Suppressor macrophage treated with lipopolysaccharide for 4 hours (primary cell): ENCODE results near the gene OPN4.

Experiments
- DNase-seq: peaks from one replicate; pipeline ENCODE4 v3.0.0-alpha.2; 2020

OPN4 gene

DNA sequence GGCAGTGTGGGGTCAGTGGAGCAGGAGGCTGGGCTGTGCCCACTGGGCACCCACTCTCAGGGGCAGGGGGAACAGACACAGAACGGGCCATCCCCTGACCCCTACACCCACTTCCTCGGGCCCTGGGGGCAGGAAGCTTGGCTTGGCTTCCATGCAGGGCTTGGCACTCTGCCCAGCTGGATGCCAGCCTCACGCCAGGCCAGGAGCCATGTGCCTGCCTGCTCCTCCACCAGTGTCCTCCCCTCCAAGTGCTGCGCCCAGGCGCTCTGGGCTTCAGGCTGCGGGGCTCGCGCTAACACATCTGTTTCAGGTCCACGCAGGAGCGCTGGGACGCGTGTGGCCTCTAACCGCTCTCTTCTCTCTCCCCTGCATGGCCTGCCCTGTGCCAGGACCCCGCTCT lies 26.7 kb downstream of the OPN4 start:
- DNase-seq = no peak

DNA sequence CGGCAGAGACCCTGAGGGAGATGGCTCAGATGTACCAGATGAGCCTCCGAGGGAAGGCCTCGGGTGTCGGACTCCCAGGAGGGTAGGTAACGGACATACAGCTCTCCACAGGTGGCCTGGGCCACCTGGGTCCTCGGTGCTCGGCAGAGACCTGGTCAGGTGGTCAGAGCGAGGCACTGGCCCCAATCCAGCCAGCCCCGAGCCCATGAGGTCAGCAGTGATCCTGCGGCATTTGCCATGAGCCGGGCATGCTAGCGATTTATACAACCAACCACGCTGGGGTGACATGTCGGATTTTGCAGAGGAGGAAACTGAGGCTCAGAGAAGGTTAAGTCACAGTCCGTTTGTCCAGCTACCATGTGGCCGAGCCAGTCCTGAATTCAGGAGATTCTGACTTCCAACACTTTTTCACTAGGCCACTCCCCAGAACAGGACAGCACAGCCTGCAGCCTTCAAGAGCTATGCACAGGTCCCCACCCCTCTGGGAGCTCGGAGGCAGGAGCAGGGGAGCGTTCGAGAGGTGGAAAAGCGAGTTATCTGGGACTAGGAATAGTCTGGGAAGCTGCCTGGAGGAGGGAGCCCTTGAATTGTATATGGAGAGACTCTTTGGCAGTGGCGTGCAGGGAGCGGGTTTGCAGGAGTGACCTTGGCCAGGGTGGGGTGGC lies 27.5 kb downstream of the OPN4 start:
- DNase-seq = no peak

DNA sequence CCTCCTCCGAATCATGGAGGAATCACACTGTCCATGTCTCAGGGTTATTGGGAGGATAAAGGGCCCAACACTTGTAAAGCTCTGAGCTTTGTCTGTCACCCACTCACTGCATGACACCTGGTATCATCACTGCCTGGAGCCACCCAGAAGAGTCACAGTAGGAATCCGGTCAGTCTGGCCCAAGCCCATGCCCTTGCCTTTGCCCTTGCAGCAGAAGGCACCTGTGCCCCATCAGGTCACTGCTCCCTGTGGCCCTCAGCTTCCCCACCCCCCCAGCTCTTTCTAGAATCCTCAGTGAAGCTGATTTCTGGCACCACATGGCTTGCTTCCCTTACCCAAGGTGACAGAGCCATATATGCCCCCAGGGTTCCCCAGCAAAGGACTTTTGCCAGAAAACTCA lies 28.3 kb downstream of the OPN4 start:
- DNase-seq = no peak

DNA sequence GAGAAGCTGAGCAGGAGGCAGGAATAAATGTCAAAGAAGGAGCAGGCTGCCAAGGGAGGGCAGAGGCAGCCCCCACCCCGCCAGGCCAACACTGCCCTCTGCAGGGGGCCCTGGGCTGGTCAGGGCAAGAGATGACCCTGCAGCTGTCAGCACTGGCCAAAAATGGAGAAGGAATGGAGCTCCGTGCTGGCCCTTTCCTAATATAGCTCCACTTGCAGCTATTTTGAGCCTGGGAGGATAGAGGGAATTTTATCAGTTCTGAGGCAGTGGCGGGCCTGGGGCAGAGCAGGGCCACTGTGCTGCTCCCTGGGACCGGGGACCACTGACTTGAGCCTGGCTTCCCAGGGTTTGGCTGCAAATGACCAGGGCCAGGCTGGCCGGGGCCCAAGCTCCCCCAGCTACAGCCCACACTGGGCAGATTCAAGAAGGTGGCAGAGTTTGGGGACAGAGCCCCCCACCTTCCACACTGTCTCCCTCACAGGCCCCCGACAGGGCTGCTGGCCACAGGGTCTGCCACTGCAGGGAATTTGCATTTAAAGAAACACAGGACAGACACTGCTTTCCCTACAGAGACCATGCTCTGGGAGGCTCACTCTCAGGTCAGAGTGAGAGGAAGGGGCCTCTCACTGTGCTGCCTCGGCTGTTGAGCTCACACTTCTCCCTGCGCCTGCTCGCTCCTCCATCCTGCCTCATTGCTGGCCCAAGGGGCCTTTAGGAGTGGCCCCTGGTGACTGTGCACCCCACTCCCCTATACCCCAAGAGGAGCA lies 30.2 kb downstream of the OPN4 start:
- no peak for DNase-seq

DNA sequence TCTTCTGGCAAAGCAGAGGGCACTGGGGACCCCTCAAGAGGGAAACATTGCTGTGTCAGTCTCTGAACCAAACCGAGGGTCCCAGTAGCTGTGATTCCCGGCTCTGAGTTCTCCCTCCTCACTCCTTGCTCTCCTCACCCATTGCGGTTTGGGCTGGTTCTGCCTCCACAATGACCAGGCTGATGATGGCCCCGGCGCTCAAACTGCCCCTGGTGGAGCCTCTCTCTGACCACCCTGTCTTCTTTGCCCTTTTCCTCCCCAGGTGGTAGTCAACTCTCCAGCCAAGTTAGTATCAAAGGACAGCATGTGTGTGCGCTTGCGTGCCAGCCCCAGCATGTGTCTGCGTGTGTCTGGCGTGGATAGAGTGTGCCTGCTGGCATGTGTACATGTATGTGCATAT lies 31.1 kb downstream of the OPN4 start:
- DNase-seq = no peak

DNA sequence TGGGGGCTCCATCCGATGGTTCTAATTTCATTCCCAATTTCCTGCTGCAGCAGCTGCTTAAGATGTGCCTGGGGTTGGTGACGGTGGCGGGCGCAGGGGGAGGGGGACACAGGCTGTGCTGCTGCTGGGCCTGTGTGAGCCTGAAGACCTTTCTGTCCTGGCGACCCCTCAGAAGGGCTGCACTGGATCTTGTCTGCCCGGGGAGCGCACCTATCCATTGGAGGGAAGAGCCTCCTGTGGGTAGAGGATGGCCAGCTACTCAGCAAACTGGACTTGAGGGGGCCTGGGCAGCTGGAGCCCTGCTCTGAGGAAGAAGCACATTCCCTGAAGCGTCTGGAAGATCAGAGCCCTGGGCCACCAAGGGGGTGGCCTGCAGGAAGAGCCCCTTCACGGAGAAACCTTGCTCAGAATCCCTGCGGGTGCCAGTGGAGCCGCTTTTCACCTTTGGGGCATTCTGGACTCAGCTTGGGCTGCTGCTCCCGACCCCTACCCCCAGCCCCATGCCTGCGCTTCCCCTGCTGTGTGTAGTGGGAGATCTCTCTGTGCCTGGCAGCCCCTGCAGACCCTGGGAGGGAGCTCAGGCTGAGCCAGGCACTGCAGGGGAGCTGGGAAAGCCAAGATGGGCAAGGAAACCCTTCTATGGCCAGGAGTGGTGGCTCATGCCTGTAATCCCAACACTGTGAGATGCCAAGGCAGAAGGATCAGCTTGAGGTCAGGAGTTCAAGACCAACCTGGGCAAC lies 31.7 kb downstream of the OPN4 start:
- DNase-seq = no peak

DNA sequence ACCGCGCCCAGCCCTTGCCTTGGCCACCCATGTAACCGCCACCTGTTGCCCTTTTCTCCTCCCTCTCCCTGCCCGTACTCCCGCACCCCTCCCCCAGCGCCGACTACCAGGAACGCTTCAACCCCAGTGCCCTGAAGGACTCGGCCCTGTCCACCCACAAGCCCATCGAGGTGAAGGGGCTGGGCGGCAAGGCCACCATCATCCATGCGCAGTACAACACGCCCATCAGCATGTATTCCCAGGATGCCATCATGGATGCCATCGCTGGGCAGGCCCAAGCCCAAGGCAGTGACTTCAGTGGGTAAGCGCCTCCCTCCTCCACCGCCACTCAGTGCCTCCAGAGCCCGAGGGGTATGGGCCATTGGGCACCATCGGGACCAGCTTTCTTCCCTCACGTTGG lies 32.6 kb downstream of the OPN4 start:
- no peak for DNase-seq

DNA sequence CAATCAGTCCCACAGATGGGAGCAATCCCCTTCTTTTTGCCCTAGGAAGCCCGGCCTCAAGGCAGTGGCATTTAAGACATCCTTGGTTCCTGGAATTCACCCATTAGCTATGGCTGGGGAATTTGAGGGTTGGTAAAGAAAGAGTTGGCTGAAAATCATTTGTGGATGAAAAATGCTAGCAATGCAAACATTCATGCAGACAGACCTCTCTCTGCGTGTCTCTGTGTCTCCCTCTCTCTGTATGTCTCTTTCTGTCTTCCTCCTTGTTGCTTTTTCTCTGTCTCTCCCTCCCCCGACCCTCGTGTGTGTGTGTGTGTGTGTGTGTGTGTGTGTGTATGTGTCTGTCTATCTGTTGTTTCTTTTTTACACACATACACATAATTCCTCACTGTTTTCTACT lies 33.4 kb downstream of the OPN4 start:
- no peak for DNase-seq

DNA sequence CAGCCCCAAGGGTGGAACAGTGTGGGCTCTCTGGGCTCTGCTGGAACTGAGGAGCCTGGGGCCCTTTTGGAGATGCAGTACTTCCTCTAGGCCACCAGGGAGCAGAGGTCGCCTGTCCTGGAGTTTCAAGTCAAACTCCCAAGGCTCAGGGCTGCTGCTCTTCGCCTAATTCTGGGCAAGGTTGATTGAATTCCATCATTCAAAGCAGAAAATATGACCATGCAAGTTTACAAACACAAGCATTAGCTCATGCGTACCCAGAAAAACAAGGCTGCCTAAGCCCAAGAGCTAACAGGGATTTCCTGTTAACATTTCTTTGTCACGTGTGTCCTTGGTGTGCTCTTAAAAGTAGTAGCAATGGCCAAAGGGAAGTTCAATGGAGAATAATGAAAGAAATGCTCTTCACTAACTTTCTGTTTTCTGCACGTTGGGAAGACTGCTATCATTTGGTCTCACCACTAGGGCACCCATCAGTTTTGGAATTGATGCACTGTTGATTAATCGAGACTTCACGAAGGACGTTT lies 34.1 kb downstream of the OPN4 start:
- peak; percentile 66 for DNase-seq

DNA sequence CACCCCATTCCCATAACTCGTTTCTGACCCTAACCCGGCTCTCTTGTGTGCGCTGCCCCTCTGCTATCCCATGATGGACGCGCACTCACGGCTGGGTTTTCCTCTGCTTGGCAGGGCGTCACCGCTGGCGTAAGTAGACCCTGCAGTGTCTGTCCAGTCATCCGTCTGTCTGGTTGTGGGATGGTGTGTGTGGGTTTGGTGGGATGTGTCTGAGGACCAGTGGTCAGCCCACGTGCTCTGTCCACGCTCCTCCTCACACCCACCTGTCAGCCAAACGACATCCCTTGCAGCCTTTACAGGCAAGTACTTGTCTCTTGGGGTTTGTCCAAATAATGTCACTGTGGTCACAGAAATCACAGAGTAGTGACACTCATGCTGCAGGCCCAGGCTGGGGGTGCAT lies 34.8 kb downstream of the OPN4 start:
- no peak for DNase-seq

DNA sequence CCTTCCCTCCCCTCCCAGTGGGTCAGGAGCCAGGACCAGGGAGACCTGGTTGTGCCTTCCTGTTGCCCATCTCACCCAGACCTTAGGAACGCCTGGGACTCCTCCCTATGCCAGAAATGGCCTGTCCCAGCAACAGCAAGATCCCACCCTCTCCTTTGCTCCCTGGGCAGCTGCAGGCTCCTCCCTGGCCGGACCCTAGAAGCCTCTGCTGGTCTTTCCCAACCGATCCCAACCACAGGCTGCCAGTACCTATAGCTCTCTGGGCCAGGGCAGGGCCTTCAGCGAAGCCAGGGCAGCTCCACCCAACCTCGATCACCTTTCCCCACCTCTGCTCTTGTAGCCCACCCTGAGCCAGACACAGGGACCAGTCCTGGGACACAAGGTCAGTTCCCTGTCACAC lies 35.9 kb downstream of the OPN4 start:
- DNase-seq = no peak

DNA sequence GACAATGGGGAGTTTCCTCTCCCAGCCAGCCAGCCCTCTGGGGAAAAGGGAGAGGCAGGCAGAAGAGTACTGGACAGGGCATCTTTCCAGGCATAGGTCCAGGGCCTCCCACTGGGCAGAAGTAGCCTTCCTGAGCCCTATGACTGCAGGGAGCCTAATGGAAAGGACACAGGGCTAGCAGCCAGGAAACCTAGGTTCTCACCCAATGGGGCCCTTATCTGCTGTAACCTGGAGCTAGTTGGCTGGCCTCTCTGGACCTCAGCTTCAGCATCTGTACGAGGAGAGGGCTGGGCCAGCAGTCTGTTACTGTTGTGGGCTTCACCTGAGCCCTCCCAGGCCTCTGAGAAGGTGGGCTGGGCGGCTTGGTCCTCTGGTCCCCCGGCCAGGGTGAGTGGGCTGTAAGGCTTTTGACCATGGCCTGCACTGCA lies 36.3 kb downstream of the OPN4 start:
- no peak for DNase-seq

DNA sequence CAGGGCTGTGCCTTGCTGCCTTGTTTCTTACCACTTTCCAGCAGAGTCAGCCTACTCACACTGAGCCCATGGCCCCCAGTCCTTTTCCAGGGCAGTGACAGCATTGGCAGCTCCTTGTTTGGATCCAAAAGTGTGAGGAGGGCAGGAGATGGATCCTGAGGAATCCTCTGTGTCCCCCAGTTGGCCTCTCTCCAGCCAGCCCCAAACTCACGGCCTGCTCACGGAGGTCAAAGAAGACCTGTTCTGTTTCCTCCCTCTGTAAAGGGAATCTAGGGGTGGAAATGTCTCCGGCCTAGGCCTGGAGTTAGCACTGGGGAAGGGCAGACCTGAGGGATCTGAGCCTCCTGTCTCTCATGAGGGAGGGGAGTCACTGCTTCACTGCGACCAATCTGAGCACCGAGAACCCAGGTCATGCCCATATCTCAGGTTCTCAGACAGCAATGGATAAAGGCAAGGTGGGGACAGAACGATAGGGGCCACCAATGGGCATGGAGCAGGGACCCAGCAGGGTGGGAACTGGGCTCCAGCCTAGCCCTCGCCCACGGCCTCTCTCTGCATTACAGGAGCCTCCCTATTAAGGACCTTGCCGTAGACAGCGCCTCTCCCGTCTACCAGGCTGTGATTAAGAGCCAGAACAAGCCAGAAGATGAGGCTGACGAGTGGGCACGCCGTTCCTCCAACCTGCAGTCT lies 37.1 kb downstream of the OPN4 start:
- no peak for DNase-seq

DNA sequence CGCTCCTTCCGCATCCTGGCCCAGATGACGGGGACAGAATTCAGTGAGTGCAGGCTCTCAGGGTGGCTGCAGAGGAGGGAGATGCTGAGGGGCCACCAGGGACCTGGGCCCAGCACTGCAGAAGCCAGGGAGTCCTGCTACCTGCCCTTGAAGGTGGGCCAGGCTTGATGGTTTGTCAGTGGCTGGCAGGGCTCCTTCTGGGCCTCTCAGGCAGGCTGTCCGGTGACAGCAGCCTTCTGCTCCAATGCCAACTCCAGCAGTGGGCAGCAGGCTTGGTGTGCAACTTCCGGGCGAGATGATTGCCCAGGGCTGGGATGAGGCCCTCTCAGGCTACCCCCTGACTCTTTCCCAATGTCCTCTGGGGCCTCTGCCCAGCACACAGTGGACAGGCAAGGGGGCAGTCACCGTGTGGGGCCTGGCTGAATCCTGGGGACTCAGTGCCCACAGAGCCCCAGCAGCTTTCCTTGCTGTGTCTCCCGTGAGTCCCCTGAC lies 37.7 kb downstream of the OPN4 start:
- no peak for DNase-seq

DNA sequence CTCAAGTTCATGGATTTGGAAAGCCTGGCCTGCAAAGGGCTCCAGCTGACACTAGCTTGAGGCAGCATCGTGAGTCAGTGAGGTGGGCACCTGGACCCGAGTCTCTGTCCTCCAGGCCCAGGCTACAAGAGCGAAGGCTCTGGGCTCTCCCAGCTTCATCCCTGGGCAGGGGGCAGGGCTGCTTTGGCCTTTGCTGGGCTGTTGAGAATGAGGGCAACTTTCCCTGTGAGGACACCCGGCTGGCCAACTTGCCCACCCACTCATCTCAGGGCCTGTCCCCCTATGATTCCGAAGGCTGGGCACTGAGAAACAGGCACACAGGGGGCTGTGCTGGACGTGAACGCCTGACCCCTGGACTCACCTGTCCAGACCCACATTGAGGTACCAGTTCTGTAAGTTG lies 38.3 kb downstream of the OPN4 start:
- DNase-seq = no peak

DNA sequence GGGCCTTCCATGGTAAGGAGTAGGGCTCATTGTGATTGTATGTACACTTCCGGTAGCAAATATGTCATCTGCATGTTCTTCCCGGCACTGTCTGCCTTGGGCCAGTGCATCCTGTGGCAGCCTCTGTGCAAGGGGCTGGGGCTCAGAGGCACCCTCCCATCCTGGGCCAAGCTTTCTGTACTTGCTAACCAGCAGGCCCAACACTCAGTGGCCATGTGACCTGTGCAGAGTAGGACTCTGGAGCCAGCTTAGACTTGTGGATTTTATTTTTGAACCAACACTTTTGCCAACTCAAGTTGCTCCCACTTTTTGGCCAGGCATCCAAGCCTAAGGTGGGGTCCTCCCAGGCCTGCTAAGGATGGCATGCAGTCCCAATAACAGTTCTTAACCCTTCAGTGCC lies 38.9 kb downstream of the OPN4 start:
- no peak for DNase-seq

DNA sequence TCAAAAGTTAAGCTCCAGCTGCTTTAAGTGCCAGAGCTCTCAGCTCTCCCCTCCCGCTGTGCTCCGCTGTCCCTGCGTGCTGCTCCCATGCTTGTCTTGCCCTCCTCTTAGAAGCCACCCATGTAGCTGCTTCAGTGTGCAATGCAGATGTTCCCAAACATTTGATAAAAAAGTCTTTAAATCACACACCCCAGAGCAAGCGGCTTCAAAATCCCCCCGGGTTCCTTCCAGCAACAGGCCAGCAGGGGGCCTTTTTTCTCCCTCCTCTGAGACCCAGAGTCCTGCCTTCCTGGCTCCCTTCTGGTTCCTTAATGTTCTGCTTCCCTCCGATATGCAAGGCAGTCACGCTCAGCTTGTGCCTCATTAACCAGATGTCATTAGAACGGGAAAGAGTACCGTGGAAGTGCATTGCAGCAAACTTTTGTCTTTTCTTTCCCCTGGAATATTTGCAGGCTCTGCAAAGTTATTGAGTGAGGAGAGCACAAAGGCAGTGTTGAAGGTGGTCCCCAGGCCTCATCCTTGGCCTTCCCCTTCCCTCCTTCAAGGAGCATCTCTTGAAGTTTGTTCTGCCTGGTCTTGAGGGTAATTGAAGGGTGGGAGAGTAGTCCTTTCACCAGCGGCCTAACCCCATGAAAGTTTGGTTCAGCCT lies 39.5 kb downstream of the OPN4 start:
- DNase-seq = peak; percentile 42

DNA sequence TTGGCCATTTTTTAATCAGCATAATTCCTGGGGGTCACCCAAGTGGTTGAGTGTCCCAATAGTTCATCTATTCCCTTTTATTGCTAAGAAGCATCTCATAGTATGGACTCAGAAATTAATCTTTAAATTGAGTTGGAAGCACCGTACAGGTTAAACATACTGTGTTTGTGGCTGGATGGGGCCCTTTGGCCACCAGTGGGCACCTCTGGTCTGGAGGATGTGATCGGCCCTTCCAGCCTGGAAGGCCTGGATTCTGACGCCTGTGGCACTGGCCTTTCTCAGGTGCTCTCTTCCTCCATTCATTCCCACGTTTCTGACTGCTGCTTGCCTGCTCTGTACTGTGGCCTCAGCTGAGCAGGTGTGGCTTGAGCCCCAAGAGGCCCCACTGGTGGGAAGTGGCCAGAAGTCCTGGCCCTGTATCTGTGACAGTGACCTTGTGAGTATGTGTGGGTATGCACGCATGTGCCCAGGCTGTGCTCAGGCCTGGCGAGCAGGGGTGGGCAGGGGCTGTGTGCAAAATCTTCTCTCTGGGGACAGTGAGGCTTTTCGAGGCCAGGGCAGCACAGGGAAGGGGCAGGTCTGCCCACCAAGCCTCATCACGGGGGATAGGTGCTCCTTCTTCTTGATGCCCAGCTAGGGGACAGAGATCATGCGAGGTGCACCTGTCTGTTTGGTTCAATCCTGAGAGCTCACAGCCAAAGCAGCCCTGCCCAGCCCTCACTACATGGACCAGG lies 44.0 kb downstream of the OPN4 start:
- DNase-seq = no peak

DNA sequence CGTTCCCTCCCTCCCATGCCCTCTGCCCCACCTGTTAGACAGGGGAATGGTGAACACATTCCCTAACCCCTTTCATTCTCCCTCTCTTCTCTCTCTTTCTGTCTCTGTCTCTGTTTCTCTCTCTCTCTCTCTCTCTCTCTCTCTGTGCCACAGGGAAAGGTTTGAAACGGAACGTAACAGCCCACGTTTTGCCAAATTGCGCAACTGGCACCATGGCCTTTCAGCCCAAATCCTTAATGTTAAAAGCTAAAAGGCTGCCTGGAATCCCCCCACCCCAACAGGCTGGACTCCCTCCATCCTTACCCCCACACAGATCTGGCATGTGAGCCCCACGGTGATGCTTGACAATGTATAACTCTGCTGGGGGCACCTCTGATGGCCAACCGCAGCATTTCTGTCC lies 44.8 kb downstream of the OPN4 start:
- DNase-seq = no peak

DNA sequence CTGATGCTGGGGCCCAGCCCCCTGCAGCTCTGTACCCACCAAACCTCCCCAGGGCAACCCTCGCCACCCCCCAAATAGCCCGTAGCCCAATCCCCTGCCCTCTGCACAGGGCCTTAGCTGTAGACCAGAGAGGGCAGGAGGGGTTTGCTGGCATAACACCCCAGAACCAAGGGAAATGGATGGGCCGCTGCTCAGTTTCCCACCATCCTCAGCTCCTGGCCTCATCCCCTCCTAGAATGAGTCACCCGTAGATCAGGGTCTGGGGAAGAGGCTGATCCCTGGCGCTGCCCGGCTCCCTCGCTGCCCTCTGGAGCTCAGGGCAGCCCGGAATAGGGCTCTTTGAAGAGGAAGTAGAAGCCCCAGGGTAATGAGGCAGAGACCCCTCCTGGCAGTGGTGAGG lies 45.2 kb downstream of the OPN4 start:
- no peak for DNase-seq

DNA sequence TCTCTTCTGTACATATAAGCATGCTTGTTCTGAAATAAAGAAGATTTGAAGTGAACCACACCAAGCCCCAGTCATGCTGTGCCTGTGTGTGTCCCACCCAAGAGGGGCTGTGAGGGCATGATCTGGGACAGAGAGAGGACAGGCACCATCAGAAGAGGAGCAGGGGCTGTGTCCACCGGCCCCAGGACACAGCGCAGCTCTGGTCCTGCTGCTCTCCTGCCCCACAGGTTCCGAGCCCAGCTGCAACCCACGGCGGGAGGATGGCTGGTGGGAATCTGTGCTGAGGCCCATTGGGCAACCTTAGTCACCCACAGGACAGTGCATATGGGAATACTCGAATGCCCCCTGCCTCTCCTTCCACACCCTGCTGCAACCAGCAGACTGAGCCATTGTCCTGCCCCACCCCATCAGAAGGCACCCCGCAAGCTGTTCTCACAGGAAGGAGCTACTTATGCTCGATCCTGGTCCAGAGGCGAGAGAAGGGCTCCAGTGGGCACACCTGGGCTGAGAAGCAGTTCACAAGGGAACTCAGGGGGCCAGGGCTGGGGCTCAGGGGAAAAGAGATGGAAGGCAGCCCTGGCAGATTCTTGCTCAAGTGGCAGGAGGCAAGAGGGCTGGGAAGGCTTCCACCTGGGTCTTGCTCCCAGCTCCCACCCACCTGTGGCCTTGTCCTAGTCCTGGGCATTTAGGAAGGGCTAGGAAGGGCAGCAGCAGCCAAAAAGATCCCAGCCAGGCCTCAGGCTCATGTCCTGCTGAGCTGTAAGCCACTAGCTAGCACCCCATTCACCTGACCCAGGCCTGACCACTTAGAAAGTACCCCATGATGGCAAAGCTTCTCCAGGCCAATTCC lies 45.9 kb downstream of the OPN4 start:
- no peak for DNase-seq
